Muscle layer of colon (tissue), 2 donors: ENCODE results near the gene DYNC1I1.

Experiments
- H3K27ac ChIP-seq: one replicate; pipeline ENCODE4 v1.7.0; 2013; ENCODE audit warnings: low read depth, mild to moderate bottlenecking, low read length, moderate library complexity
- H3K27me3 ChIP-seq, 2 donors: one replicate each; pipeline ENCODE4 v1.7.0; 2013; ENCODE audit warnings: low read length in 2 of 2, mild to moderate bottlenecking in 2 of 2; ENCODE audit not compliant: insufficient read depth in 2 of 2, control insufficient read depth in 1 of 2
- H3K36me3 ChIP-seq: one replicate; pipeline ENCODE4 v1.7.0; 2013; ENCODE audit warnings: mild to moderate bottlenecking, low read length; ENCODE audit not compliant: insufficient read depth
- H3K4me1 ChIP-seq: one replicate; pipeline ENCODE4 v1.7.0; 2013; ENCODE audit warnings: mild to moderate bottlenecking, low read length; ENCODE audit not compliant: insufficient read depth
- H3K4me3 ChIP-seq, 2 donors: one replicate each; pipeline ENCODE4 v1.7.0; 2013; ENCODE audit warnings: low read length in 2 of 2, low read depth in 1 of 2, mild to moderate bottlenecking in 1 of 2, moderate library complexity in 1 of 2
- H3K9ac ChIP-seq: one replicate; pipeline ENCODE4 v1.7.0; 2013; ENCODE audit warnings: low read length
- H3K9me3 ChIP-seq: one replicate; pipeline ENCODE4 v1.7.0; 2013; ENCODE audit warnings: mild to moderate bottlenecking, low read length
- donor health status: abdominal sarcoma.
- donor health status: Adenocarcinoma of cecum.

Gene DYNC1I1

DNA sequence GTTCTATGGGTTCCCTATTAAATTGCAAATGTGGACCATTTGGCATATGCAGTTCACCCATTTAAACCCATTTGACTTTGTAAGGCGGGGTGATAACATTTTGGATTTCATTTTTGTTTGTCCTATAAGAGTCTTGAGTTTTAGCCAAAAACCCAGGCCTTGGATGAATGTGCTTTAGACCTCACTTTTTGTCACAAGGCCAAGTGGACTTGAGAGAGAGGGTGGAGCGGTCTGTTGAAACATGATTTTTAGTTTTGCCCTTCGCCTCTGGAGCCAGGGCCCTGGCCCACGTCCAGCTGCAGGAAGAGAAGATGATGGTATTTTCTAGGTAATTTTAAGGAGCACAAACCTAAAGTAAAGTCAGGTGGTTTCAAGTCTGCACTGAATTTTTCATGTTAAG is 289.5 kb downstream of the DYNC1I1 start:
- H3K36me3 ChIP-seq = no peaks in the 10 kb centered on the region
- no peak overlapping the region for H3K27ac ChIP-seq
- H3K4me3 ChIP-seq = no peak overlapping the region
- H3K9me3 ChIP-seq = no peaks in the 10 kb centered on the region
- no peaks in the 10 kb centered on the region for H3K4me1 ChIP-seq
- H3K27me3 ChIP-seq = no peaks in the 10 kb centered on the region
- no peak overlapping the region for H3K9ac ChIP-seq

DNA sequence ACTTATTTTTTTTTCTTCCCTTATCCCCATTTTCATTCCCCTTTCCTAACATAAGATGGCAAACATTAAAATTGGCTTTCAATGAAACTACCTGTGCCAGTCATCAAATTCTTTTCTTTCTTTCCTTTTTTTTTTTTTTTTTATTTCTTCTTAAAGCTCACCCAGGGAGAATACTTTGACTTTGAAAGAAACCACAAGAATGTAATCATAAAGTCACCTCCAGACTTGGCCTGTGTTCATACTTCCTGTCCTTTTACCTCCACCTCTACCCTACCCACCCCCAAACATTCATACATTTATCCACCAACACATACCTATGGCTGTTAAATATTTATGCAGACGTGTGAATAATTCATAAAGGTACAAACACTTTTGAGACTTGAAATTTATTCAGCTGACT is 295.0 kb downstream of the DYNC1I1 start:
- no peak overlapping the region for H3K9ac ChIP-seq
- H3K27ac ChIP-seq = no peak overlapping the region
- no peaks in the 10 kb centered on the region for H3K36me3 ChIP-seq

DNA sequence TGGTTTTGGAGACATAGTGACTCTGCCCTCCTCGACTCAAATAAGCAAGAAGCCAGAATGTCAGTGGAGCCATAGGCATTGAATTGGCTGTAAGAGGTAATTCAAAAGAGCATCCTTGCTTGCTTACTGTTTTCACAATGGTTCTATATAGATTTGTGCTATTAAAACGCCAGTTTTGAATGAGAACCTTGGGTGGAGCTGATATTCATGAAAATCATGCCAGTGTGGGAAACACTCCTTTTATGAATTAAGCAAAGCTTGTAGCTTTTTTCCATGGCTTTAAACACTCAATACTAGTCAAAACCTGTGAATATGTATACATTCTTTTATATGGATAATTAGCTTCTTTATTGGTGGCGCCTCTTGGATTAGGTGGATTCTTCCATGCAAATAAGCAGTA is 297.0 kb downstream of the DYNC1I1 start:
- no peaks in the 10 kb centered on the region for H3K36me3 ChIP-seq
- H3K9me3 ChIP-seq = no peaks in the 10 kb centered on the region
- no peak overlapping the region for H3K4me3 ChIP-seq
- no peak overlapping the region for H3K27ac ChIP-seq
- H3K27me3 ChIP-seq = no peaks in the 10 kb centered on the region
- H3K9ac ChIP-seq = no peak overlapping the region
- H3K4me1 ChIP-seq = no peaks in the 10 kb centered on the region

More for the DNA sequence above, 295.0 kb downstream of the DYNC1I1 start:
- no peaks in the 10 kb centered on the region for H3K9me3 ChIP-seq
- H3K27me3 ChIP-seq = no peaks in the 10 kb centered on the region
- H3K4me1 ChIP-seq = no peaks in the 10 kb centered on the region
- H3K4me3 ChIP-seq = no peak overlapping the region

DNA sequence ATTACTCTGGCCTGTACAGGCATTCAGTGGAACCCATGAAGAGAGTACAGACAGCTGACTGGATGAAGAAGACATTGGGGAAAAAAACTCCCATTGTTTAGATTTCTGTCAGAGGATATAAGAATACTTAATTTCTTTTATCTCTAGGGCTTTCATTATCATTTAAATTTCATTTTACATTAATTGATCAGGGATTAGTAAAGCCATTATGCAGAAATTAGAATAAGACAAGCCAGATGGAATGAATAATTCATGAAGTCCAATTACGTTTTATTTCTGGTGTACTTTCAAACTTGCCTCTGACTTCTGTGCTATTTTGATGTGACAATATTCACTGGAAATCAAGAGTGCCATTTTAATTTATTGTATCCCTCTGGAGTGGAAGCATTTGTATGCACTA is 302.5 kb downstream of the DYNC1I1 start:
- Histone ChIP-seq H3K4me1 (peaks cover 5% of the 10 kb centered on the region), H3K4me3 (no peak overlapping the region), H3K27me3 (no peaks in the 10 kb centered on the region)

DNA sequence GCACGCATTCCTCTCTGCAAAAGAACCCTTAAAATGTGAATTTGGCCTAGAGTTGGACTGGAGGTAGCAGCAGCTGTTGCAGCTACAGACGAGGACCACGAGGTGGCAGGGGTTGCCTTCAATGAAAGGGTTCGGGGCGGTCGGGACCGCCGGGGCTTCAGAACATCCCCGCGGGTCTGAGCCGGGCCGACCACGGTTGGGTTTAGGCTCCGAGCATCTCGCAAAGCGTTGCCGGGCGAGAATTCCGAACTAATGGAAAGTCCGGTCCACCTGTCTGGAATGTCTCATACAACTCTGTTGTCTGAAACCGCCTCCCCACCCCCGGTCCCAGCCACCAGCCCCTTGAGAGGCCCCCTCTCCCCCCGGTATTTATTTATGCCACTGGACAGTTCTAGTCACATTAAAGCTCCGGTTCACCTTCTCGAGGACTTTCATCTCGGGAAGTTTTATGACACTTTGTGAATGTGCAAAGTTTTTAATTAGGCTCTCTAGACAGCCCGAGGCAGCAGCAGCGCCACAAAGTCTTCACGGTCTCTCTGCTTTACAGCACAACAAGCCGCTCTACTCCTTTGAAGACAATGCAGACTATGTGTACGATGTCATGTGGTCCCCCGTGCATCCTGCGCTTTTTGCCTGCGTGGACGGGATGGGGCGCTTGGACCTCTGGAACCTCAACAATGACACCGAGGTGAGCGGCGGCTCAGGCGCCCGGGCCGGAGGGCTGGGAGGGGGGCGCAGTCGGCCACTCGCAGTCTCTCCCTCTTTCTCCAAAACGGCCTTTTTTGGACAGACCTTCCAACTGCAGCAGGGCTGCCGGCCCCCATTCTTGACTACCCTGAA is 303.4 kb downstream of the DYNC1I1 start:
- no peaks in the 10 kb centered on the region for H3K27me3 ChIP-seq
- no peak overlapping the region for H3K27ac ChIP-seq
- no peaks in the 10 kb centered on the region for H3K9me3 ChIP-seq
- peaks cover 5% of the 10 kb centered on the region for H3K4me1 ChIP-seq
- H3K9ac ChIP-seq = no peak overlapping the region
- no peaks in the 10 kb centered on the region for H3K36me3 ChIP-seq
- peak overlapping the region; percentile 59 to 71 for H3K4me3 ChIP-seq

More for the DNA sequence above, 302.5 kb downstream of the DYNC1I1 start:
- Histone ChIP-seq H3K9ac (no peak overlapping the region), H3K9me3 (no peaks in the 10 kb centered on the region), H3K27ac (no peak overlapping the region), H3K36me3 (no peaks in the 10 kb centered on the region)

DNA sequence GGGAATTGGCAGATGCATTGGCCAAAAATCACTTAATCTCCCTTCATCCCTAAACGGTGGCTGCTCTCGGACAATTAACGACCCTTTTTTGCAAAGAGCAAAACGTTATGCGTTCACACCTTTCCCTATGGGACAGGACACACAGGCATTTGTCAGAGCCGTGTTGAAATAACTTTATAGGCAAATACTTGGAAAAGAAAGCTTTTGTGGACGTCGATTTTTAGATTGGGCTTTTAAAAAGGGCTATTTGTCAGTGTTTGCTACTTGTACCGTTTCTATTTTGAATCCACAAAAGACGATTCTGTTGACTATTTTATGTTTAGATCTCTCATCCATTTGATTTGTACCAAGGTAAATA is 304.0 kb downstream of the DYNC1I1 start:
- H3K9me3 ChIP-seq = no peaks in the 10 kb centered on the region
- peak overlapping the region in 1 of 2 donors; percentile 71 for H3K4me3 ChIP-seq
- H3K27ac ChIP-seq = no peak overlapping the region
- peaks cover 5% of the 10 kb centered on the region for H3K4me1 ChIP-seq
- H3K9ac ChIP-seq = no peak overlapping the region
- H3K27me3 ChIP-seq = no peaks in the 10 kb centered on the region
- H3K36me3 ChIP-seq = no peaks in the 10 kb centered on the region

DNA sequence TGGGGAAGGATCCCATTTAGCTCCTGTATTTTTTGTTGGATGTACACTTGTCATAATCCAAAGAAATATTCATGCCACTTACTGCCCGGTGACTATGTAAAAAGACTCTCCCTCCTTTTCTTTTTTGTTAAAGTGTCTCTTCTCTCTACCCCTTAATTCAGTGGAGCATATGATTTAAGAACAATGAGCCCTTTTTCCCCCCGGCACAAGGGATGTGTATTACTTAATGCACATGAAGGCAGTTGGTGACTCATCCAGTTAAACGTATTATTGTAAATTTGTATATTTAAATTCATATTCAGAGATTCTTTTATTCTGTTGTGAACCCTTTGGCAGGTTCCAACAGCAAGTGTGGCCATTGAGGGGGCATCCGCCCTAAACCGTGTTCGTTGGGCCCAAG is 307.7 kb downstream of the DYNC1I1 start:
- Histone ChIP-seq H3K9ac (no peak overlapping the region), H3K9me3 (no peaks in the 10 kb centered on the region), H3K36me3 (no peaks in the 10 kb centered on the region), H3K27me3 (no peaks in the 10 kb centered on the region), H3K4me3 (no peak overlapping the region), H3K27ac (no peak overlapping the region), H3K4me1 (peaks cover 5% of the 10 kb centered on the region)

DNA sequence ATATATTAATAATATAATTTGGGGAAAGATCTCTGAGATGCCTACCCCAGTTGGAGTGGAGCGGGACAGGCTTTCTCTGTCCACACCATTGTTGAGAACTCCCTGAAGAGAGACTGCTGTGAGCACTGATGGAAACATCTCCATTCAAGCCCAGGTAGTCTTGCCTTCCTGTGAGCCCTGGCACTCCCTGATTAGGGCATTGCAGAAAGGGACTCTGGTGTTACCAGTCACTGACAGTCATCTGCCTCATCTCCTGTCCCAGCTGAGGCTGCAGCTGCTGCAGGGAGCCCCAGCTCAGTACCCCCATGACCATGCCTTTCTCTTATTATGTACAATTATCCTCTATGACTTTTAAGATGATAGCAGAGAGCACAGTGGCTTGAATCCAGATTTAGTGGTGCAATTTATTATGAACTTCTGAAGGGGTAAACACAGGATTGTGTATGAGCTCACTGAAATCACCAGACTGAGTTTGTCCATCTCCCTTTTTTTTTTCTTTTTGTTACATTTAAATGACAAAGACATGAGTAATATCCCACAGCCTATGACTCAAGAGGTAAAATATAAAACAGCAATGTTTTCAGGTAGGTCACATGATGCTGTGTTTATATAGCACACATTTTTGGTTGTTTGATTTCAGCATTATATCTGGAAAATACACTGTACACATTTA is 312.7 kb downstream of the DYNC1I1 start:
- Histone ChIP-seq H3K27me3 (no peaks in the 10 kb centered on the region), H3K4me3 (no peak overlapping the region), H3K36me3 (no peaks in the 10 kb centered on the region), H3K9me3 (no peaks in the 10 kb centered on the region), H3K4me1 (no peaks in the 10 kb centered on the region), H3K27ac (no peak overlapping the region), H3K9ac (no peak overlapping the region)

DNA sequence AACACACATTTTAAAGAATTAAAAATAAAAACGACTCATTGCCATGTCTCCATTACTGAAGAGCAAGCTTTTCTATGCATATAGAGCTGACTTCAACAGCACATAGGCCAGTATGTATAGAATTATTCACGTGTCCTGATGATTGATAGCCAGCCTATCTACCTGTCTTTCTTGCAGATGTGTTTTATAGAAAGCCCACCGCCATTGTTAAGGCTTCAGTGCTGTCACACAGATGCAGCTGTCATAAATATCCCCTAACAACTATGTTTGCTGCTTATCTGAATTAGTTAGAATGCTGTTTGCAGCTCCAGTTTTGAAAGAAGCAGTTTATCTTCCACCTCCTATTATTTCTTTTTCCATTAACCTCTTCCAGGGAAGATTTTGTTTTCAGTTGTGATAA is 313.6 kb downstream of the DYNC1I1 start:
- Histone ChIP-seq H3K27ac (no peak overlapping the region), H3K36me3 (no peaks in the 10 kb centered on the region), H3K4me1 (no peaks in the 10 kb centered on the region), H3K4me3 (no peak overlapping the region), H3K27me3 (no peaks in the 10 kb centered on the region), H3K9me3 (no peaks in the 10 kb centered on the region), H3K9ac (no peak overlapping the region)

DNA sequence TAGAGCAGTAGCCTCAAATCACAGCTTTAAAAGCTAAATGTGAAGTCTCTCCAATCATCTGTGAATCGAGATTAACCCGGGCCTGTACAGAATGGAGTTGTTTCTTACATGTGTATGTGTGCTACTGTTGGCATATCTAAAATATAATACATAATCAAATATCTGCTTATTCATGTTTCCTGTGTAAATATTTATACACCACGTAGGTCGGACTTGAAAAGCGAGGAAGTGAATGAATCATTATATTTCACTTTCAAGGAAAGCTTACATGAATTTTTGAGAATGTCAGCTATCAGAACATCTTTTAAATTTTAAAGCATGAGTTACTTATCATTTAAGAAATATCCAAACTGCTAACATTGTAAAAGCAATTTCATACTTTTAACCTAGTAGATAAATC is 316.2 kb downstream of the DYNC1I1 start:
- Histone ChIP-seq H3K9me3 (no peaks in the 10 kb centered on the region), H3K9ac (no peak overlapping the region), H3K36me3 (no peaks in the 10 kb centered on the region), H3K27me3 (no peaks in the 10 kb centered on the region), H3K27ac (no peak overlapping the region), H3K4me3 (no peak overlapping the region), H3K4me1 (no peaks in the 10 kb centered on the region)

DNA sequence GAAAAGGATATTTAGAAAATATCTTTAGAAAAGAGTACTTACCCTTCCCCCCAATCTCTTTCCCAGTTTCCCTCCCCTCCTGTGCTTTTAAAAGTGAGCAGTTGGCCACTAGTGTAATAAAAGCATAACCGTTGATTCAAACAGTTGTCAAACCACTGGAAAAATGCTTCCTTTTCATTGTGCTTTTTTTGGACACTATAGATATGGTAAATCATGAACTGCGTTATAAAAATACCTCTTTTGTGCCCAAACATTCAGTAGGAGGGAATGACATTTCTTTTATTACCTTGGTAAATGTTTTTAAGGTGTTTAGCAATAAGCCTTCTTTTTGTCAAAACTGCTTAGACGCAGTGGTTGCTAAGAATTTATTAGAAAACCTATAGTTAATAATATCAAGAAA is 317.2 kb downstream of the DYNC1I1 start:
- no peak overlapping the region for H3K4me3 ChIP-seq
- H3K9ac ChIP-seq = no peak overlapping the region
- H3K27me3 ChIP-seq = no peaks in the 10 kb centered on the region
- H3K4me1 ChIP-seq = no peaks in the 10 kb centered on the region
- H3K27ac ChIP-seq = no peak overlapping the region
- H3K9me3 ChIP-seq = no peaks in the 10 kb centered on the region
- H3K36me3 ChIP-seq = no peaks in the 10 kb centered on the region

DNA sequence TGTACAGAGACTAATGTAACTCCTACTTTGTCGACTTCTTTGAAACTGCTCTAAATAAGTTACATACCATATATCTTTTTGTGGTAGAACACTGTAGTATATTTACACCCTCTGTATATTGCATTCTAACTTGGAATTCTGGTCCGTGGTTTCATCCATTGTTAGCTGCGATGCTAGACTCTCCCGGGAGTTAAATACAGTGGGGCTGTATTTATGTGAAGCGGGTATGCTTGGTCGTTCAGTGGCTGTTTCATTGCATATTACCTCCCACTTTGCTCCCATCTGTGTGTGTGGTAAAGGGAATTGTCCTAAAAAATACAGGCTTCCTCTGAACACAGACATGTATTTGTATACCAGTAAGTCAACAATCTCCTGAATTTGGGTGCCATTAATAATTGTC is 318.4 kb downstream of the DYNC1I1 start:
- Histone ChIP-seq H3K4me3 (no peak overlapping the region), H3K4me1 (no peaks in the 10 kb centered on the region), H3K27me3 (no peaks in the 10 kb centered on the region), H3K27ac (no peak overlapping the region), H3K9me3 (no peaks in the 10 kb centered on the region), H3K9ac (no peak overlapping the region), H3K36me3 (no peaks in the 10 kb centered on the region)
